ENCODE data around the gene ENTPD2. TPM values are rescaled to one million over a fixed set of nuclear protein-coding genes. Genes with fewer than 3 reads are reported as not detected.

ENTPD2 gene
- total and polyA plus RNA-seq, 2 experiments from 2014 or later, result 1.8 to 1.9 TPM

DNA sequence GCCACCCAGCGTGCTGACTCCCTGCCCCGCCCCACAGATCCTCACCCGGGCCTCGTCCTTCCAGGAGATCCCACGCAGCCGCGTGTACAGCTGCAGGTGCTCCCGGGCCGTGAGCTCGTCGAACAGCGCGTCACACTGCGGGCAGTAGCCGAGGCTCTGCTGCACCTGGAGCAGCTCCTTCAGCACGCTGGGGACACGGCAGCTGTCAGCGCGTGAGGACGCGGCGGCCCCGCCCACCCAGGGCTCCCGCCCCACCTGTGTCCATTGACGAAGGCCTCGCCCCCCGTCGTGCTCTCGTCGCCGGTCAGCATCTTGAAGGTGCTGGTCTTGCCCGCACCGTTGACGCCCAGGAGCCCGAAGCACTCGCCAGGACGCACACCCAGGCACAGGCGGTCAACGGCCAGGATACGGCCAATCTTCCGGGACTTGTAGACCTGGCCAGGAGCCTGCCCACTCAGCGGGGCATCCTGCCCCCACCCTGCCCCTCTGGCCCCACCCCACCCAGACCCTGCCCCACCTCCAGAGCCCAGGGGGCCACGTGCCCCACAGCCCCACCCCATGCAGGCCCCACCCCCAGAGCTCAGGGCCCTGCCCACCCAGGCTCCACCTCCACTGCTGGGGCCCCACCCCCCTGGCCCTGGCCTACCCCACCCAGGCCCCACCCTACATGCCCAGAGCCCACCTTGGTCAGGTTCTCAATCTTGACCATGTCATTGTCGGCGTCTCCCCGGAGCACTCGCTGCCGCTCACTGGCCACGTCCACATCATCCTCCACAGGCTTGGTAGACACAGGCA is 43.7 kb downstream of the ENTPD2 start:
- no peak overlapping the region for H3K4me3 Mint-ChIP-seq
- Histone ChIP-seq H3K36me3 (ENCODE audit: insufficient read depth) (no peaks in the 10 kb centered on the region), H3K79me2 (replicated peaks; ENCODE audit: insufficient read depth) (no peaks in the 10 kb centered on the region), H4K20me1 (replicated peaks; ENCODE audit: insufficient read depth) (no peaks in the 10 kb centered on the region), H3K4me1 (ENCODE audit: insufficient read depth) (no peaks in the 10 kb centered on the region), H3F3A (replicated peaks; ENCODE audit: low read depth) (no peaks in the 10 kb centered on the region), H3K4me3 (no peak overlapping the region), H3K27me3 (ENCODE audit: insufficient read depth) (no peaks in the 10 kb centered on the region), H3K27ac (ENCODE audit: low read depth) (no peak overlapping the region), H3K4me2 (no peak overlapping the region), H2AFZ (no peak overlapping the region), H3K9me2 (ENCODE audit: insufficient read depth) (no peaks in the 10 kb centered on the region)
- H3K27ac Mint-ChIP-seq, result no peak overlapping the region
- peaks cover 2% of the 10 kb centered on the region for H3K27me3 Mint-ChIP-seq (ENCODE audit: insufficient read depth, low read depth, poor library complexity)
- no peaks in the 10 kb centered on the region for H3K4me1 Mint-ChIP-seq
- H3K9me3 Mint-ChIP-seq, result peaks cover 10% of the 10 kb centered on the region
- peaks cover under 1% of the 10 kb centered on the region; the same call in 1 of the 3 replicates for H3K36me3 Mint-ChIP-seq (ENCODE audit: low read depth)
- ATAC-seq, result no peak
- DNase-seq (ENCODE audit: low spot score), result no peak
- TF ChIP-seq EZH2phosphoT487 (IDR thresholded peaks at IDR 0.05; ENCODE audit: unreplicated experiment) (no peak), JUNB (IDR thresholded peaks at IDR 0.05; ENCODE audit: unreplicated experiment) (no peak), REST (IDR thresholded peaks at IDR 0.05; ENCODE audit: unreplicated experiment) (no peak), CTCF (conservative IDR thresholded peaks at IDR 0.05; ENCODE audit: low read depth in 2 of 2) (no peak), ZNF331 (CRISPR knock-in tag; IDR thresholded peaks at IDR 0.05; ENCODE audit: low read depth) (no peak)
- TF ChIP-seq, protein P1, sequence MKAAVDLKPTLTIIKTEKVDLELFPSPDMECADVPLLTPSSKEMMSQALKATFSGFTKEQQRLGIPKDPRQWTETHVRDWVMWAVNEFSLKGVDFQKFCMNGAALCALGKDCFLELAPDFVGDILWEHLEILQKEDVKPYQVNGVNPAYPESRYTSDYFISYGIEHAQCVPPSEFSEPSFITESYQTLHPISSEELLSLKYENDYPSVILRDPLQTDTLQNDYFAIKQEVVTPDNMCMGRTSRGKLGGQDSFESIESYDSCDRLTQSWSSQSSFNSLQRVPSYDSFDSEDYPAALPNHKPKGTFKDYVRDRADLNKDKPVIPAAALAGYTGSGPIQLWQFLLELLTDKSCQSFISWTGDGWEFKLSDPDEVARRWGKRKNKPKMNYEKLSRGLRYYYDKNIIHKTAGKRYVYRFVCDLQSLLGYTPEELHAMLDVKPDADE (IDR thresholded peaks at IDR 0.05), result no peak

- Histone ChIP-seq H3K36me3 (ENCODE audit: insufficient read depth) (no peaks in the 10 kb centered on the region), H3K27ac (ENCODE audit: low read depth) (no peak overlapping the region), H3K4me1 (ENCODE audit: insufficient read depth) (no peaks in the 10 kb centered on the region), H3K27me3 (ENCODE audit: insufficient read depth) (no peaks in the 10 kb centered on the region), H4K20me1 (replicated peaks; ENCODE audit: insufficient read depth) (no peaks in the 10 kb centered on the region), H3F3A (replicated peaks; ENCODE audit: low read depth) (no peaks in the 10 kb centered on the region), H3K9me2 (ENCODE audit: insufficient read depth) (no peaks in the 10 kb centered on the region), H3K79me2 (replicated peaks; ENCODE audit: insufficient read depth) (no peaks in the 10 kb centered on the region), H2AFZ (no peak overlapping the region), H3K4me3 (no peak overlapping the region), H3K4me2 (no peak overlapping the region)
- H3K9me3 Mint-ChIP-seq, result peaks cover 19% of the 10 kb centered on the region
- no peak overlapping the region for H3K27ac Mint-ChIP-seq
- DNase-seq (ENCODE audit: low spot score) (no peak), ATAC-seq (no peak)
- H3K4me1 Mint-ChIP-seq, result no peaks in the 10 kb centered on the region
- H3K36me3 Mint-ChIP-seq (ENCODE audit: low read depth), result peaks cover 6% of the 10 kb centered on the region; the same call in 2 of the 3 replicates
- H3K27me3 Mint-ChIP-seq (ENCODE audit: insufficient read depth, low read depth, poor library complexity), result peaks cover 3% of the 10 kb centered on the region
- H3K4me3 Mint-ChIP-seq, result no peak overlapping the region
- TF ChIP-seq ZNF114 (CRISPR knock-in tag; IDR thresholded peaks at IDR 0.05), result no peak
- no peak for TF ChIP-seq CTCF (conservative IDR thresholded peaks at IDR 0.05; ENCODE audit: low read depth in 2 of 2)
- no peak for TF ChIP-seq REST (IDR thresholded peaks at IDR 0.05; ENCODE audit: unreplicated experiment)
- no peak for TF ChIP-seq NANOG (IDR thresholded peaks at IDR 0.05; ENCODE audit: borderline replicate concordance)
- TF ChIP-seq EZH2phosphoT487 (IDR thresholded peaks at IDR 0.05; ENCODE audit: unreplicated experiment), result no peak
- TF ChIP-seq CREB1 (CRISPR knock-in tag; IDR thresholded peaks at IDR 0.05; ENCODE audit: low read depth), result no peak
- no peak for TF ChIP-seq STAT1 (IDR thresholded peaks at IDR 0.05; ENCODE audit: unreplicated experiment)
- TF ChIP-seq JUNB (IDR thresholded peaks at IDR 0.05; ENCODE audit: unreplicated experiment), result no peak
- TF ChIP-seq ZNF331 (CRISPR knock-in tag; IDR thresholded peaks at IDR 0.05; ENCODE audit: low read depth), result no peak
Measured at GRCh38 chr9:137009217-137009616, 44.6 kb downstream of the ENTPD2 start.
